Thoracic aorta (tissue), 2 donors: Measurements from ENCODE around the gene CDC42BPA. TPM values are rescaled to one million over a fixed set of nuclear protein-coding genes. Genes with fewer than 3 reads are reported as not detected.

Experiments
- ATAC-seq: fragments of 150-250 bp; one replicate; pipeline ENCODE4 v1.8.0; 2017; ENCODE audit warnings: low read depth; ENCODE audit not compliant: insufficient number of reproducible peaks, low FRiP score
- DNase-seq: peaks from one replicate; pipeline ENCODE4 v3.0.0-alpha.2; 2020; ENCODE audit warnings: low spot score
- H3K27ac ChIP-seq, 2 donors: fragments of 200-600 bp; sonication (generic); 1 replicate in 1 of 2; 2 replicates in 1 of 2; pipeline ENCODE4 v1.5.1; 2016; ENCODE audit warnings: mild to moderate bottlenecking in 2 of 2, moderate library complexity in 2 of 2
- H3K27me3 ChIP-seq: fragments of 200-600 bp; sonication (generic); replicated peaks from 2 replicates; pipeline ENCODE4 v1.6.0; 2016; ENCODE audit warnings: mild to moderate bottlenecking; ENCODE audit not compliant: insufficient read depth
- H3K36me3 ChIP-seq: fragments of 200-600 bp; sonication (generic); one replicate; pipeline ENCODE4 v1.5.1; 2016
- H3K4me1 ChIP-seq, 2 donors: fragments of 200-600 bp; sonication (generic); 1 replicate in 1 of 2; 2 replicates in 1 of 2; pipeline versions ENCODE4 v1.5.1 to v1.6.0; 2016; ENCODE audit warnings: low read depth in 2 of 2, mild to moderate bottlenecking in 1 of 2; ENCODE audit not compliant: control insufficient read depth in 1 of 2
- H3K4me3 ChIP-seq: fragments of 200-600 bp; sonication (generic); 2 replicates; pipeline ENCODE4 v1.5.1; 2016; ENCODE audit warnings: mild to moderate bottlenecking
- H3K9me3 ChIP-seq: fragments of 200-600 bp; sonication (generic); 2 replicates; pipeline ENCODE4 v1.5.1; 2016
- total RNA-seq, 2 donors: library from RNA; depleted of rRNA; stranded (reverse); fragments of >200 nt; gene quantifications; one replicate each; pipeline versions ENCODE4 v1.1.0 to v1.2.3, GENCODE V29; 2016
- TF ChIP-seq, protein P1 (sequence below): fragments of 200-600 bp; sonication (generic); IDR thresholded peaks from one replicate; pipeline ENCODE4 v1.5.1; 2019; ENCODE audit warnings: antibody characterized with exemption

The CDC42BPA gene
- total RNA-seq, 2 donors from 2014 or later = 62.4 to 89.7 TPM

DNA sequence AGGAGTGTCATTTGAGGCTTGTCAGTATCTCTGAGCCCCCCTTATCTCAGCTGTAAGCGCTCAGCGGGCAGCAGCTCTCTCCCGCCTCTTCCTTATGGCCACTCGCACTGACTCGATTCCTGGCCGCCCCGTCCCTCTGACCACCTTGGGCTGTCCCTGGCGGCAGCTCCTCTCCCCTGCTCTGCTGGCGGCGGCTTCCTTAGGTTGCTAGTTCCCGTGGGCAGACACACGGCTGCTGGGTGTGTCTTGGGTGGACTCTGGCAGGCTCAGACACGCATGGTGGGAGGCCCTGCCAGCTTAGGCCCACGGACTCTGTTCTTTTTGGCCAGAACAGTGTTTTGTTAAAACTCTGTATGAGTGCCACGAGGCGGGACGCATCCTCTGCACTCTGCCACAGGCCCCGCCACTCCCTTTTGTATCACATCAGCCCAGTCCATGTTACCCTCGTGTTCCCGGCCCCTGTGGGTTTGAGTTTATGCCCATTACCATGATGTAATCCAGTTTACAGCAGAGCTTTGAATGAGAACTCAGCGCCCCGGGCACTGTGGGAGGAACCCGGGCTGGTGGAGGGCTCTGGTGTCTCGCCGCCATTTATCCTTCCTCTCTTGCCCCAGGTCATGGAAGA lies 332.3 kb downstream of the CDC42BPA start:
- no peak for DNase-seq
- no peaks in the 10 kb centered on the region for H3K27me3 ChIP-seq
- ATAC-seq = no peak
- no peak overlapping the region for H3K27ac ChIP-seq
- peaks cover 13% of the 10 kb centered on the region for H3K36me3 ChIP-seq
- H3K4me1 ChIP-seq = peaks cover 13 to 27% of the 10 kb centered on the region in 2 donors
- H3K9me3 ChIP-seq = no peaks in the 10 kb centered on the region
- TF ChIP-seq, protein P1, sequence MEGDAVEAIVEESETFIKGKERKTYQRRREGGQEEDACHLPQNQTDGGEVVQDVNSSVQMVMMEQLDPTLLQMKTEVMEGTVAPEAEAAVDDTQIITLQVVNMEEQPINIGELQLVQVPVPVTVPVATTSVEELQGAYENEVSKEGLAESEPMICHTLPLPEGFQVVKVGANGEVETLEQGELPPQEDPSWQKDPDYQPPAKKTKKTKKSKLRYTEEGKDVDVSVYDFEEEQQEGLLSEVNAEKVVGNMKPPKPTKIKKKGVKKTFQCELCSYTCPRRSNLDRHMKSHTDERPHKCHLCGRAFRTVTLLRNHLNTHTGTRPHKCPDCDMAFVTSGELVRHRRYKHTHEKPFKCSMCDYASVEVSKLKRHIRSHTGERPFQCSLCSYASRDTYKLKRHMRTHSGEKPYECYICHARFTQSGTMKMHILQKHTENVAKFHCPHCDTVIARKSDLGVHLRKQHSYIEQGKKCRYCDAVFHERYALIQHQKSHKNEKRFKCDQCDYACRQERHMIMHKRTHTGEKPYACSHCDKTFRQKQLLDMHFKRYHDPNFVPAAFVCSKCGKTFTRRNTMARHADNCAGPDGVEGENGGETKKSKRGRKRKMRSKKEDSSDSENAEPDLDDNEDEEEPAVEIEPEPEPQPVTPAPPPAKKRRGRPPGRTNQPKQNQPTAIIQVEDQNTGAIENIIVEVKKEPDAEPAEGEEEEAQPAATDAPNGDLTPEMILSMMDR = no peak
- no peak overlapping the region for H3K4me3 ChIP-seq

DNA sequence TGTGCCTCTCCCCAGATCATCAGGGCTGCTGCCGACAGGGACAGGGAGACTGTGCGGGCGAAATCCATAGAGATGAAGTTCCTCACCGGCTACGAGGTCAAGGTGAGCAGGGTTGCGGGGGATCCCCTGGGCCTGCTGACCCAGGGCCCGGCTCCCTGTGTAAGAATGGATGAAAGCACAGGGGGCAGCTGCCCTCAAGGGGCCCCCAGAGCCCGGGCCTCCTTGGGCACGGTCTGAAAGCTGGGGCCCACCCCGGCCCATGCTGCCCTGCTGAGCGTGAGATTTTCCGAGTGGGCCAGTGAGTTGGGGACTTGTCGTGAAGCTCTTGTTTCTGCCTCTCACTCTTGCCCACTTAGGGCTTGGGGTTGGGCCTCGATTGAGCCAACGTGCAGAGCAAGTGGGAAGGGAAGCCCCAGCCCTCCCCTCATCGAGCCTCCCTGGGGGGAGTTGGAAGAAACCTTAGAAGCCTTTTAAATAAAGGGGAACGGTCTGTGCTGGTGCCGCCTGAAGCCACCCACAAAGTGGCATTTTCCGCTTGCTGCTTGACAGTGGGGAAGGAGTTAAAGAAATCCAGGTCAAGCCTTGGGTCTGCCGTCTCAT lies 333.0 kb downstream of the CDC42BPA start:
- DNase-seq = no peak
- H3K27me3 ChIP-seq = no peaks in the 10 kb centered on the region
- peaks cover 13% of the 10 kb centered on the region for H3K36me3 ChIP-seq
- H3K4me3 ChIP-seq = no peak overlapping the region
- peaks cover 10 to 21% of the 10 kb centered on the region in 2 donors for H3K4me1 ChIP-seq
- ATAC-seq = no peak
- TF ChIP-seq, protein P1 = no peak
- H3K9me3 ChIP-seq = no peaks in the 10 kb centered on the region
- no peak overlapping the region for H3K27ac ChIP-seq

DNA sequence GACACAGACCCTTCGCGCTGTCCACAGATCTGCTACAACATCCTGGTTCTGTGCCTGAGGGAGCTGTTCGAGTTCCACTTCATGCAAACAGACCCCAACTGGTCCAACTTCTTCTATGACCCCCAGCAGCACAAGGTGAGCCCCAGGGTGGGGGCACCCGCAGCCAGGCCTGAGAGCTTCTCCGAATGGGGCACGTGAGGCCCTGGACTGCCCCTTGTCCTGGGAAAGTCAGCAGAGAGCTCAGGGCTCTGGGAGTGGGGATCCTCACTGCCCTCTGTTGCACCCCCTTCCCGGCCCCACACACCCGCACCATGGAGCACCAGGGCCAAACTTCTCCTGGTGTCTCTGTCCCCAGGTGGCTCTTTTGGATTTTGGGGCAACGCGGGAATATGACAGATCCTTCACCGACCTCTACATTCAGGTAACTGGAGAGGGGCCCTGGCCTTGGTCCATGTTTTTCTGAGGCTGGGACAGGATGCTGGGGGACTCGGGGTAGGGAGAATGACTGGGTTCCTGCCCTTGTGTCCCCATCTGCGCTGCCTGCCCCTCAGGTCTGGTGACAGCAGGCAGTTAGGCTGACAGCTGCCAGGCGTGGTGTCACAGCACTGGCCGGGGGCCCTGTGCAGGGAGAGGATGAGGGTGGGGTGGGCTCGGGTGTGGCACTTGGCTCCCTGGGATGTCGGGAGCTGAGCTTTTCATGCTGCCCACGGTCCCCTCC lies 333.6 kb downstream of the CDC42BPA start:
- H3K27ac ChIP-seq = no peak overlapping the region
- H3K27me3 ChIP-seq = no peaks in the 10 kb centered on the region
- H3K9me3 ChIP-seq = no peaks in the 10 kb centered on the region
- ATAC-seq (no peak), DNase-seq (no peak)
- H3K4me1 ChIP-seq = peaks cover 8 to 14% of the 10 kb centered on the region in 2 donors
- no peak overlapping the region for H3K4me3 ChIP-seq
- peaks cover 13% of the 10 kb centered on the region for H3K36me3 ChIP-seq
- TF ChIP-seq, protein P1 = no peak

DNA sequence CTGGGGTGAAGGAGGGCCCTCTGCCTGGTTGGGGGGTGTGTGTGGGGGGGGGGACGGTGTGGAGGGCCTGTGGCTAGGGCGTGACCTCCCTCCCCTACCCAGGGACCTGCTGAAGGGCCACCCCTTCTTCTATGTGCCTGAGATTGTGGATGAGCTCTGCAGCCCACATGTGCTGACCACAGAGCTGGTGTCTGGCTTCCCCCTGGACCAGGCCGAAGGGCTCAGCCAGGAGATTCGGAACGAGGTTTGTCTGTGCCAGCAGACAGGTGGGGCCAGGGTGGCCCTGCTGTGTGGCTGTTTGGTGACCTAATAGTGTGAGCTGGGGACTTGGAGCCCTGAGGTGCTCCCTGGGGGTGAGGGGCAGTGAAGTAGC lies 334.3 kb downstream of the CDC42BPA start:
- no peak overlapping the region for H3K27ac ChIP-seq
- H3K4me3 ChIP-seq = no peak overlapping the region
- peaks cover 13% of the 10 kb centered on the region for H3K36me3 ChIP-seq
- no peak for ATAC-seq
- no peaks in the 10 kb centered on the region for H3K9me3 ChIP-seq
- no peak for DNase-seq
- no peaks in the 10 kb centered on the region for H3K27me3 ChIP-seq
- TF ChIP-seq, protein P1 = no peak
- H3K4me1 ChIP-seq = peaks cover 2 to 7% of the 10 kb centered on the region in 2 donors

DNA sequence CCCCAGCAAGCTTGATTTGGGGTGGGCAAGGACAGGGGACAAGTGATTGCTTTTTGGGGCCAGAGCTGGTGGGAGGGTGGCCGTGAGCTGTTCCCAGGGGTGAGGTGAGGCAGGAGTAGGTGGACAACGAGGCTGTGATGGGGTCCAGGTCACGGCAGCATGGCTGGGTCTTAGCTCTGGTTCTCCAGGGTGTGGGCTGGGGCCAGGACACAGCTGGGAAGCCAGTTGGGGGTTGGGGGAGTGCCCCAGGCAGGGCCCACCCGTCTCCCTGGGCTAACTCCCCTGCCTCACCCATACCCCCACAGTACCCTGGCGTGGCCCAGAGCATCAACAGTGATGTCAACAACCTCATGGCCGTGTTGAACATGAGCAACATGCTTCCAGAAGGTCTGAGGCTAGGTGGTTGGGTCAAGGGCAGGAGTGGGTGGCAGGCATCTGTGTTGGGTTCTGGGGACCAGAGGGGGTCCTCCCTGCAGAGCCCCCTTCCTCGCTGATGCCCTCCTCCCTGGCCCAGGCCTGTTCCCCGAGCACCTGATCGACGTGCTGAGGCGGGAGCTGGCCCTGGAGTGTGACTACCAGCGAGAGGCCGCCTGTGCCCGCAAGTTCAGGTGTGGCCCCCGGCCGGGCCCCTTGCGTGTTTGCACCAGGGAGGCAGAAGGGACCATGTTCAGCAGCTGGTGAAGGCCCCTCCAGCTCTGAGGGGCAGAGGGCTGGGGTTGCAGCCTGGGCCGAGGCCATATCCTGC lies 334.9 kb downstream of the CDC42BPA start:
- DNase-seq = no peak
- Histone ChIP-seq H3K4me3 (no peak overlapping the region), H3K4me1 (peaks cover 0 to 2% of the 10 kb centered on the region in 2 donors), H3K36me3 (peaks cover 13% of the 10 kb centered on the region), H3K27me3 (no peaks in the 10 kb centered on the region), H3K9me3 (no peaks in the 10 kb centered on the region), H3K27ac (no peak overlapping the region)
- TF ChIP-seq, protein P1 = no peak
- no peak for ATAC-seq
